ACC112 (cell line): ENCODE measurements around the gene STX10.

Experiments used
- H2AFZ ChIP-seq: fragments of 200-600 bp; sonication (generic); one replicate; pipeline ENCODE4 v1.6.0; 2017; ENCODE audit warnings: antibody characterized with exemption, low read length; ENCODE audit not compliant: unreplicated experiment
- H3K27ac ChIP-seq: fragments of 200-600 bp; sonication (generic); 2 replicates; pipeline ENCODE4 v1.5.1; 2014; ENCODE audit warnings: low read depth, mild to moderate bottlenecking, antibody characterized with exemption, low read length, moderate library complexity
- H3K27me3 ChIP-seq: fragments of 200-600 bp; sonication (generic); 2 replicates; pipeline ENCODE4 v1.6.1; 2014; ENCODE audit warnings: mild to moderate bottlenecking, antibody characterized with exemption, low read length, moderate library complexity, mixed read lengths; ENCODE audit not compliant: insufficient read depth
- H3K36me3 ChIP-seq: fragments of 200-600 bp; sonication (generic); 2 replicates; pipeline ENCODE4 v1.6.1; 2016; ENCODE audit warnings: mild to moderate bottlenecking, antibody characterized with exemption, low read length, moderate library complexity, mixed read lengths; ENCODE audit not compliant: insufficient read depth
- H3K4me1 ChIP-seq: fragments of 200-600 bp; sonication (generic); one replicate; pipeline ENCODE4 v1.6.1; 2016; ENCODE audit warnings: low read length, mixed read lengths; ENCODE audit not compliant: insufficient read depth, unreplicated experiment, control insufficient read depth
- H3K4me3 ChIP-seq: fragments of 200-600 bp; sonication (generic); 2 replicates; pipeline ENCODE4 v1.5.1; 2014; ENCODE audit warnings: mild to moderate bottlenecking, low read depth, low read length
- H3K79me2 ChIP-seq: fragments of 200-600 bp; sonication (generic); one replicate; pipeline ENCODE4 v1.6.0; 2016; ENCODE audit warnings: low read length; ENCODE audit not compliant: control insufficient read depth, unreplicated experiment, insufficient read depth

STX10 gene

DNA sequence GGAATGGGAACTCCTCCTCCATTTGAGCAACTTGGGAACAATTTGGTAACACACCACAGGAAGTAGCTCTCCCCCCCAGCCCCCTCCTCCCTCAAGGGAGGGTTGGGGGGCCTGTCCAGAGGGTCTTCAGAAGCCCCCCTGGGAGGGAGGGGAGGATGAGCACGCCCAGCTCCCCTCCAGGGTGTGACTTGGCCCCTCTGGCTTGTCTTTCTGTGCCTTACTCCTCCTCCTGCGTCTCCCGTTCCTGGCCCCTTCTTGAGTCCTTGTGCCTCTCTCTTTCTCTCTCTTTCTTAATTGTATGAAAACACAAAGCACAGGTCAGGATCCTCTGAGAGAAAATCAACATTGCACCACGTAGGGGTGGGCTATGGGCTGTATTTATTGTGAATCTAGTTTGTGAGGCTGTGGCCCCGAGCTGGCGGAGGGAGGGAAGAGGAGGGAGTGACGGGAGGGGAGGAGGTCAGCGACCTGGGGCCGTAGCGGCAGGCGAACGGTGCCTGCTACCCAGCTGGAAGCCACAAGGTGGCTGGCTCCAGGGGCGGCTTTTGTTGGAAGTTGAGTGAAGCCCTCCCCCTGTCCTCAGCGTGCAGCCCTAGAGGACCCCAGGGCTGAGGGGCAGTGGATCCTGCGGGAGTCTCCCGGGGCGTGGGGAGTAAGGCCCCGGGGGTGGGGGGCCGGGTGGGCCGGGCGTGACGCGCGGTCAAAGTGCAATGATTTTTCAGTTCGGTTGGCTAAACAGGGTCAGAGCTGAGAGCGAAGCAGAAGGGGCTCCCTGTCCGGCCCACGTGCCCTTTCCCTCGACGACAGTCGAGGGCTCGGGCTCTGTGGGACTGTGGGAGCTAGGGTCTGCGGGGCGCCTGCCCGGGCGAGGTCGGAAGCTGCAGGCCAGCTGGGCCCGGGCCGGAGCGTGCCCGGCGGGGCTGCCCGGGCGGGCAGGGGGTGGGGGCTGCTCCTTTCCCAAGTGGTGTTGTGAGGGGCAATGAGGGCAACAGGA is 53.9 kb downstream of the STX10 start:
- H3K4me3 ChIP-seq, result no peak overlapping the region
- no peaks in the 10 kb centered on the region for H3K79me2 ChIP-seq
- H3K27ac ChIP-seq, result no peak overlapping the region
- no peaks in the 10 kb centered on the region for H3K36me3 ChIP-seq
- no peak overlapping the region for H2AFZ ChIP-seq
- no peaks in the 10 kb centered on the region for H3K27me3 ChIP-seq
- peaks cover 5% of the 10 kb centered on the region for H3K4me1 ChIP-seq

DNA sequence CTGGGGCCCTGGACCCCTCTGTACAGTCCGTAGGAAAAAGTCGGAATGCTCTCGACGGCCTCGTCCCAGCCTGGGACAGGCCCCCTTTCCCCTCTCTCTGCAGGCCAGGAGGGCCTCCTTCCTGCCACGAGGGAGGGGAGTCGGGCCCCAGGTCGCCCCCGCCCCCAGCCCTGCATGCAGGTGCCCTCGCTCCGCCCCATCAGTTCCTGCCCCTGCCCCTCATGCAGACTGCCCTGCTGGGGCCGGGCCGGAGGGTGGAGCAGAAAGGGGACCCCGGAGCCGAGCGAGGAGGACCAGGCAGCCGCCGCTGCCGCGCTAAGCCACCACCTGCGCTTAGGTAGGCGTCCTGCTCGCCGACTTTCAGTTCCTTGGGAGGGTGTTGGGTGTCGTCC is 54.8 kb downstream of the STX10 start:
- Histone ChIP-seq H3K79me2 (no peaks in the 10 kb centered on the region), H3K36me3 (no peaks in the 10 kb centered on the region), H3K4me1 (peaks cover 9% of the 10 kb centered on the region), H2AFZ (no peak overlapping the region), H3K27me3 (no peaks in the 10 kb centered on the region), H3K27ac (no peak overlapping the region), H3K4me3 (no peak overlapping the region)

DNA sequence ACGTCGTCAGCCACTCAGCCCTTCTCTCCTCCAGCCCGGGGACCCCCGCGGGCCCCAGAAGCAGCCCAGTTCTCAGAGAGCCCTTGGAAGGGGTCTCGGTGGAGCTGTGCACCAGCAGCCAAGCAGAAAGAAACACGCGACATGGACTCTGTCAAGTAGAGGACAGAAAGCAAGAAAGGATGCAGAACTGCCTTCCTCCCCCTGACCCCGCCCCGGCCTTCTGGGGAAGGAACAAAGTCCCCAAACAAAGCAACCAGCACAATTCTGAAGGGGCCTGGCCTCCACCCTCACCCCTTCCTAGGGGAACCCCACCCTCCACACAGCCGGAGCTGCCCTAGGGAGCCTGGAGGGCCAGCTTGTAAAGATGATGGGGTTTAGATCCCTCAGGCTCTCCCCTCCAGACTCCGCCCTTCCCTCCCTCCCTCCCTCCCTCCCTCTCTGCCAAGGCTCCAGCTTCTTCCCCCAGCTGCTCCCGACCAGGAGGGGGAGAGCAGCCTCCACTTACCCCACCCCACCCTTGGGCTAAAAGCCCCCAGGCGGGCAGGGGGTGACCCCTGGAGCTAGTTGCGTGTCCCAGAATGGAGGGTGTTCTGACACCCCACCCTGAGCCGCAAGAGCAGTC is 55.3 kb downstream of the STX10 start:
- Histone ChIP-seq H3K4me1 (peaks cover 9% of the 10 kb centered on the region), H3K4me3 (no peak overlapping the region), H3K79me2 (no peaks in the 10 kb centered on the region), H3K27me3 (no peaks in the 10 kb centered on the region), H2AFZ (no peak overlapping the region), H3K27ac (no peak overlapping the region), H3K36me3 (no peaks in the 10 kb centered on the region)

DNA sequence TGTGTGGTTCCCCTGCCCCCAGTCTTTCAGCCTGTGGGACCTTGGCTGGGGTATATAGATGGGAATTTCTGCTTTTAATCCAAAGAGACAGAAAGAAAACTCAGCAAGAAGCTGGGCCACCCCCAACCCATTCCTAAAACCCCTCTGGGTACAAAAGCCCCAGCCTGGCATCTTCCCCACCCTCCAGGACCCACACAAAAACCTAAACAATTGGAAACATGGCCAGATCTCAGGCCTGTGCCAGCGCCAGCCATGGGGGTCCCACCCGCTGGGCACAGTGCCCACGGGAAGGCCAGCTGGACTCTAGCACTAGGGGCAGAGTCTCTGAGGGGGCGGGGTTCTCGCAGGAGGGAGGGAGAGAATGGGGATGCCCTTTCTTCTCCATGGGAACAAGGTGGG is 56.1 kb downstream of the STX10 start:
- Histone ChIP-seq H3K27me3 (no peaks in the 10 kb centered on the region), H3K27ac (no peak overlapping the region), H3K79me2 (no peaks in the 10 kb centered on the region), H3K4me1 (peaks cover 9% of the 10 kb centered on the region), H3K4me3 (no peak overlapping the region), H3K36me3 (no peaks in the 10 kb centered on the region), H2AFZ (no peak overlapping the region)
